Glutamatergic neuron (in vitro differentiated cells): Measurements from ENCODE around the gene FKBP10. TPM values are rescaled to one million over a fixed set of nuclear protein-coding genes. Genes with fewer than 3 reads are reported as not detected.

ENCODE experiments used
- DNase-seq: peaks from one replicate; pipeline ENCODE4 v3.0.0; 2022
- H3K27ac Mint-ChIP-seq: one replicate; pipeline ENCODE4 v1.8.0; 2020; ENCODE audit warnings: mild to moderate bottlenecking, mixed read lengths, inconsistent platforms; ENCODE audit not compliant: unreplicated experiment
- H3K27me3 Mint-ChIP-seq: one replicate; pipeline ENCODE4 v1.8.0; 2020; ENCODE audit warnings: mild to moderate bottlenecking, moderate library complexity, mixed read lengths, inconsistent platforms; ENCODE audit not compliant: unreplicated experiment
- H3K36me3 Mint-ChIP-seq: one replicate; pipeline ENCODE4 v1.8.0; 2020; ENCODE audit warnings: mild to moderate bottlenecking, mixed read lengths, inconsistent platforms; ENCODE audit not compliant: unreplicated experiment
- H3K4me1 Mint-ChIP-seq: one replicate; pipeline ENCODE4 v1.8.0; 2020; ENCODE audit warnings: mild to moderate bottlenecking, low read depth, mixed read lengths, inconsistent platforms; ENCODE audit not compliant: unreplicated experiment
- H3K4me3 Mint-ChIP-seq: one replicate; pipeline ENCODE4 v1.8.0; 2020; ENCODE audit warnings: mild to moderate bottlenecking, mixed read lengths, inconsistent platforms; ENCODE audit not compliant: unreplicated experiment
- H3K9me3 Mint-ChIP-seq: one replicate; pipeline ENCODE4 v1.8.0; 2020; ENCODE audit warnings: mild to moderate bottlenecking, moderate library complexity, mixed read lengths, inconsistent platforms; ENCODE audit not compliant: unreplicated experiment
- CTCF ChIP-seq: fragments of 200-600 bp; sonication (generic); IDR thresholded peaks from one replicate; pipeline ENCODE4 v1.5.0; 2021; ENCODE audit not compliant: partially characterized antibody, unreplicated experiment
- total RNA-seq: library from RNA; stranded (reverse); fragmentation: NEBNext Ultra II Directional; extraction: Animal tissue kit (Norgen Biotek cat#: 25700); gene quantifications from one replicate; pipeline ENCODE4 v1.2.1, GENCODE V29; 2021; ENCODE audit not compliant: unreplicated experiment

FKBP10 gene
- total RNA-seq, 1 donor from 2014 or later, result 28.5 TPM

- no peaks in the 10 kb centered on the region for H3K4me1 Mint-ChIP-seq
- no peaks in the 10 kb centered on the region for H3K36me3 Mint-ChIP-seq
- H3K27ac Mint-ChIP-seq, result no peak overlapping the region
- H3K27me3 Mint-ChIP-seq, result peaks cover 14% of the 10 kb centered on the region
- DNase-seq, result no peak
- TF ChIP-seq CTCF, result no peak
- no peak overlapping the region for H3K4me3 Mint-ChIP-seq
- H3K9me3 Mint-ChIP-seq, result peaks cover 6% of the 10 kb centered on the region
Observed at GRCh38 chr17:41869426-41869825, 56.6 kb downstream of the FKBP10 start.

- H3K36me3 Mint-ChIP-seq, result no peaks in the 10 kb centered on the region
Observed at GRCh38 chr17:41870097-41870496, 57.3 kb downstream of the FKBP10 start.

DNA sequence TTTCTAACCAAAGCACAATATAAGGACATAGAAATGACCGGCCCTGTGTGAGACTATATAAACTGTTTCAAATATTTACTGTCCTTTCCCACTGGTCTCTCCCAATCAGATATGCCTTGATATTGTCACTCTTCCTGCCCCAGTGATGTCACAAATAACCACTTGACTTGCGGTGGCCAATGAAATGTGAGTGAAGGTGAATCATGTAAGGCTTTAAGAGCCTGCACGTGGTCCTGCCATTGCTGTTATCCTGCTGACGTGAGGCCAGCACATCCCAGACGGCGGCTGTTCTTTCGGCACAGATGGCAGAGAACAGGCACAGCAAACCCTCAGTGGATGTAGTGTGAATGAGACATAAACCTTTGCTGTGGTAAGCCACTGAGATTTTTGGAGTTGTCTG is 57.8 kb downstream of the FKBP10 start:
- Mint-ChIP-seq H3K4me3 (no peak overlapping the region), H3K27me3 (peaks cover 12% of the 10 kb centered on the region), H3K36me3 (no peaks in the 10 kb centered on the region), H3K9me3 (peaks cover 8% of the 10 kb centered on the region), H3K4me1 (no peaks in the 10 kb centered on the region), H3K27ac (peak overlapping the region; percentile 22)
- DNase-seq, result no peak
- no peak for TF ChIP-seq CTCF

More at GRCh38 chr17:41870097-41870496, 57.3 kb downstream of the FKBP10 start:
- Mint-ChIP-seq H3K27me3 (peaks cover 14% of the 10 kb centered on the region), H3K4me1 (no peaks in the 10 kb centered on the region), H3K4me3 (no peak overlapping the region), H3K27ac (no peak overlapping the region), H3K9me3 (peaks cover 10% of the 10 kb centered on the region)
- TF ChIP-seq CTCF, result no peak
- DNase-seq, result no peak

GRCh38 chr17:41871789-41872188 is 59.0 kb downstream of the FKBP10 start:
- Mint-ChIP-seq H3K4me3 (no peak overlapping the region), H3K4me1 (no peaks in the 10 kb centered on the region), H3K36me3 (no peaks in the 10 kb centered on the region), H3K9me3 (peaks cover 8% of the 10 kb centered on the region), H3K27me3 (peaks cover 11% of the 10 kb centered on the region), H3K27ac (peak overlapping the region; percentile 43)
- TF ChIP-seq CTCF, result no peak
- DNase-seq, result no peak

Other genes with a start within 250 kb of the FKBP10 start
- gene KRT9, start 240.9 kb upstream of the FKBP10 start, total RNA-seq, result not detected
- not detected for gene KRT14, start 226.1 kb upstream of the FKBP10 start, total RNA-seq
- not detected for gene KRT16, start 200.2 kb upstream of the FKBP10 start, total RNA-seq
- not detected for gene KRT17, start 188.4 kb upstream of the FKBP10 start, total RNA-seq
- gene EIF1, start 124.1 kb upstream of the FKBP10 start, total RNA-seq, result 1,088 TPM
- not detected for gene GAST, start 100.7 kb upstream of the FKBP10 start, total RNA-seq
- gene HAP1, start 78.4 kb upstream of the FKBP10 start, total RNA-seq, result 0.76 TPM
- gene JUP, start 26.3 kb upstream of the FKBP10 start, total RNA-seq, result 252 TPM
- gene P3H4, start 1.1 kb upstream of the FKBP10 start, total RNA-seq, result 5.6 TPM
- 165 TPM for gene NT5C3B, start 23.2 kb downstream of the FKBP10 start, total RNA-seq
- gene KLHL10, start 24.8 kb downstream of the FKBP10 start, total RNA-seq, result not detected
- gene KLHL11, start 52.4 kb downstream of the FKBP10 start, total RNA-seq, result 17.4 TPM
- gene ACLY, start 105.9 kb downstream of the FKBP10 start, total RNA-seq, result 625 TPM
- gene ODAD4, start 117.6 kb downstream of the FKBP10 start, total RNA-seq, result 3.4 TPM
- gene CNP, start 153.8 kb downstream of the FKBP10 start, total RNA-seq, result 51.5 TPM
- 124 TPM for gene DNAJC7, start 204.4 kb downstream of the FKBP10 start, total RNA-seq
- 88.8 TPM for gene NKIRAS2, start 207.1 kb downstream of the FKBP10 start, total RNA-seq
- gene C17orf113, start 237.6 kb downstream of the FKBP10 start, total RNA-seq, result 2.4 TPM